Karpas-422 (cell line): ENCODE results near the gene VEPH1. TPM values are rescaled to one million over a fixed set of nuclear protein-coding genes. Genes with fewer than 3 reads are reported as not detected.
A peak's percentile ranks its signal among the peaks of the same experiment; 100 is the strongest.

Experiments used
- DNase-seq: peaks from one replicate; pipeline ENCODE4 v3.0.0-alpha.2; 2015
- H2AFZ ChIP-seq: fragments of 200-600 bp; sonication (generic); 2 replicates; pipeline ENCODE4 v1.6.1; 2014; ENCODE audit warnings: antibody characterized with exemption, low read length, mixed read lengths
- H3K27ac ChIP-seq: fragments of 200-600 bp; sonication (generic); 2 replicates; pipeline ENCODE4 v1.5.1; 2014; ENCODE audit warnings: mild to moderate bottlenecking, low read length, moderate library complexity
- H3K27me3 ChIP-seq: fragments of 200-600 bp; sonication (generic); 2 replicates; pipeline ENCODE4 v1.6.1; 2014; ENCODE audit warnings: low read length, mixed read lengths
- H3K36me3 ChIP-seq: fragments of 200-600 bp; sonication (generic); 2 replicates; pipeline ENCODE4 v1.6.1; 2014; ENCODE audit warnings: low read length, mixed read lengths; ENCODE audit not compliant: insufficient read depth
- H3K4me1 ChIP-seq: fragments of 200-600 bp; sonication (generic); 2 replicates; pipeline ENCODE4 v1.6.1; 2014; ENCODE audit warnings: mild to moderate bottlenecking, low read length, mixed read lengths
- H3K4me2 ChIP-seq: fragments of 200-600 bp; sonication (generic); 2 replicates; pipeline ENCODE4 v1.6.1; 2014; ENCODE audit warnings: low read length, low read depth, mild to moderate bottlenecking; ENCODE audit not compliant: poor library complexity, severe bottlenecking
- H3K4me3 ChIP-seq: fragments of 200-600 bp; sonication (generic); 2 replicates; pipeline ENCODE4 v1.5.1; 2014; ENCODE audit warnings: mild to moderate bottlenecking, antibody characterized with exemption, low read length, mixed read lengths
- H3K79me2 ChIP-seq: fragments of 200-600 bp; sonication (generic); 2 replicates; pipeline ENCODE4 v1.6.1; 2014; ENCODE audit warnings: mild to moderate bottlenecking, low read length, mixed read lengths
- H3K9ac ChIP-seq: fragments of 200-600 bp; sonication (generic); 2 replicates; pipeline ENCODE4 v1.6.0; 2014; ENCODE audit warnings: low read length
- H3K9me2 ChIP-seq: fragments of 200-600 bp; sonication (generic), shearing (Covaris generic); replicated peaks from 2 replicates; pipeline ENCODE4 v1.6.0; 2014; ENCODE audit warnings: mild to moderate bottlenecking, low read length, moderate library complexity; ENCODE audit not compliant: insufficient read depth
- H3K9me3 ChIP-seq: fragments of 300-700, 200-600 bp; sonication (generic); 2 replicates; pipeline ENCODE4 v1.6.1; 2014; ENCODE audit warnings: low read length, mixed read lengths
- H4K20me1 ChIP-seq: fragments of 200-600 bp; sonication (generic); 2 replicates; pipeline ENCODE4 v1.6.1; 2014; ENCODE audit warnings: mild to moderate bottlenecking, antibody characterized with exemption, low read length, low read depth; ENCODE audit not compliant: insufficient read depth
- total RNA-seq: library from RNA; depleted of rRNA; stranded (reverse); fragments of >200 nt; shearing (Covaris generic); gene quantifications from 2 replicates; pipeline ENCODE4 v1.2.3, GENCODE V29; 2014; ENCODE audit warnings: low replicate concordance

Gene VEPH1
- total RNA-seq, 1 experiment from 2014 or later: not detected

DNA sequence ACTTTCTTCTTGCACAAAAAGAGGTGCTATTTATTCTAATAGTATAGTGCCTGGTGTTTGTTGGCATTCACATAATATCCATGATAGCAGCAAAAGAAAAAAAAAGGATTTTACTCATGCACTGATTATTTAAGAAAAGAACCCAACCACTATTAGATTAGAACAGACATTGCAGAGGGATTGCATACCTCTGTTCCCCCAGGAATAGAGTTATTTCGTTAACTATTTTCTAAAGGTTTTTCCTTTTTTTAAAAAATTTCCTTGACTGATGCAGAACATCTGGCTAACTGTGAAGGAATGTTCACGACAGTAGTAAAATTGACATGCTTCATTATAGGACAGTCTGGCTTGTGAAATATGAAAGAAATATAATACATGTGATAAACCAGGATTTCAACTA is 203.1 kb downstream of the VEPH1 start:
- Histone ChIP-seq H3K4me2 (no peak overlapping the region), H3K9me2 (no peaks in the 10 kb centered on the region), H3K36me3 (no peaks in the 10 kb centered on the region), H2AFZ (no peak overlapping the region), H3K79me2 (no peaks in the 10 kb centered on the region), H3K4me1 (no peaks in the 10 kb centered on the region), H3K9ac (no peak overlapping the region), H4K20me1 (no peaks in the 10 kb centered on the region), H3K27ac (no peak overlapping the region), H3K4me3 (no peak overlapping the region), H3K9me3 (no peaks in the 10 kb centered on the region), H3K27me3 (no peaks in the 10 kb centered on the region)
- DNase-seq: no peak

DNA sequence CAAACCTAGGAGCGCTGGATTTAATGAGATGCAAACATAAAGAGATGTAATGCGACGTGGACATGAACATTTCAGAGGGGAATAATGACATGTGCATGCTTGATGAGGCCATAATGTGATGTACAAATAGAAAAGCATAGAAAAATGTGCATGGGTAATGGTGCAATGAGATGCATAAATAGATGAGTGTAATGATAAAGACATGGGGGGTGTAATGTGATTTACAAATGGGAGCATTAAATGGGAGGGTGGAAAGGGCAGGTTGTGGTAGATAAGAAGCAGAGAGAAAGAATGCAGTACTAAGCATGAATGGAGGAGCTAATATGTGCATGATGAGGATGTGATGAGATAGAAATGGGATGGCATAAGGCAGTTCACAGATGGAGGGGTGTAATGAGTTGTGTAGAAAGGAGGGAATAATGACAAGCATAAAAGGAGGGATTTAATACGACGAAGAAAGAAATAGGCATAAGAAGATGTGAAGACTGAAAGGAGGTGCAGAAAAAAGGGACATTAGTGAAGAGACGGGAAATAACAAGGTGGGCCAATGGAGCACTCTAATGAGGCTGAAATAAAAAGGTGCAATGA is 205.8 kb downstream of the VEPH1 start:
- no peaks in the 10 kb centered on the region for H4K20me1 ChIP-seq
- H3K4me2 ChIP-seq: no peak overlapping the region
- no peaks in the 10 kb centered on the region for H3K9me2 ChIP-seq
- H3K27ac ChIP-seq: no peak overlapping the region
- no peak overlapping the region for H3K4me3 ChIP-seq
- H3K27me3 ChIP-seq: no peaks in the 10 kb centered on the region
- H3K4me1 ChIP-seq: no peaks in the 10 kb centered on the region
- H3K9me3 ChIP-seq: no peaks in the 10 kb centered on the region
- H3K79me2 ChIP-seq: no peaks in the 10 kb centered on the region
- H3K36me3 ChIP-seq: no peaks in the 10 kb centered on the region
- peak; percentile 34 for DNase-seq
- no peak overlapping the region for H2AFZ ChIP-seq
- no peak overlapping the region for H3K9ac ChIP-seq

DNA sequence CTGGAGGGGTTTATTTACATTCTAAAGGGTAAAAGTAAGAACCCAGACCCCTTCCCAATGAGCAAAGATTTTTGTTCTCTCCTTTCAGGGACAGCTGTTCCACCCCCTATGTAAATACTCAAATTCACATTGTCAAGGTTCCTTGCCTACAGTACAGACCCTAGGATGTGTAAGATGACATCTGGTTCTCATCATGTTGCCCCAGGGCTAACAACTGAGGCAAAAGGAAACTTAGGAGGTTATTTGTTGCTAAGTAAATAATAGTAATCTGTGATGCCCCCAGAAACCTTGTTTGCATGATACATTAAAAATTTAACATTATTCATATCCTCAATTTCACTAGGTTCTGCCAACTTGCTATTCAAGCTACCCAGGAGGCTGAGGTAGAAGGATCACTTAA is 208.3 kb downstream of the VEPH1 start:
- DNase-seq: no peak
- H3K4me1 ChIP-seq: no peaks in the 10 kb centered on the region
- H4K20me1 ChIP-seq: no peaks in the 10 kb centered on the region
- no peaks in the 10 kb centered on the region for H3K36me3 ChIP-seq
- no peak overlapping the region for H3K4me2 ChIP-seq
- H3K79me2 ChIP-seq: no peaks in the 10 kb centered on the region
- no peak overlapping the region for H2AFZ ChIP-seq
- no peaks in the 10 kb centered on the region for H3K9me3 ChIP-seq
- H3K27ac ChIP-seq: no peak overlapping the region
- no peaks in the 10 kb centered on the region for H3K27me3 ChIP-seq
- H3K4me3 ChIP-seq: no peak overlapping the region
- H3K9ac ChIP-seq: no peak overlapping the region
- H3K9me2 ChIP-seq: no peaks in the 10 kb centered on the region

DNA sequence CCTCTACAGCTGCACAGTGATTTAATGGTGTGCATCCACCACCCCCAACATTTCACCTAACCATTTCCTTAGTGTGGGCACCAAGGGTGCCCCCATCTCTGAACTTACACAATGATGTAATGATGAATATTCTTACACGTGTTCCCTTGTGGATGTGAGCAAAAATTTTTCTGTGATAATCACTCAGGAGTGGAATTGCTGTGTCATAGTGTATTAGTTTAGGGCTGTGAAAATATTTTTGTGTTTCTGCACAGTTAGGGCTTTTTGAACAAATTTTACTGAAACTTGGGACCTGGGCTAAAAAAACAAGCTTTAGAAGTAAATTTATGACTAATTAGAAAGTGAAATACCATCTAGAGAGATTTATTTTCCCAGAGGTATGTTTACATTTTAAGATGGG is 208.7 kb downstream of the VEPH1 start:
- Histone ChIP-seq H3K36me3 (no peaks in the 10 kb centered on the region), H3K4me2 (no peak overlapping the region), H3K79me2 (no peaks in the 10 kb centered on the region), H4K20me1 (no peaks in the 10 kb centered on the region), H3K4me3 (no peak overlapping the region), H2AFZ (no peak overlapping the region), H3K27me3 (no peaks in the 10 kb centered on the region), H3K9me2 (no peaks in the 10 kb centered on the region), H3K9me3 (no peaks in the 10 kb centered on the region), H3K9ac (no peak overlapping the region), H3K4me1 (no peaks in the 10 kb centered on the region), H3K27ac (no peak overlapping the region)
- DNase-seq: no peak

DNA sequence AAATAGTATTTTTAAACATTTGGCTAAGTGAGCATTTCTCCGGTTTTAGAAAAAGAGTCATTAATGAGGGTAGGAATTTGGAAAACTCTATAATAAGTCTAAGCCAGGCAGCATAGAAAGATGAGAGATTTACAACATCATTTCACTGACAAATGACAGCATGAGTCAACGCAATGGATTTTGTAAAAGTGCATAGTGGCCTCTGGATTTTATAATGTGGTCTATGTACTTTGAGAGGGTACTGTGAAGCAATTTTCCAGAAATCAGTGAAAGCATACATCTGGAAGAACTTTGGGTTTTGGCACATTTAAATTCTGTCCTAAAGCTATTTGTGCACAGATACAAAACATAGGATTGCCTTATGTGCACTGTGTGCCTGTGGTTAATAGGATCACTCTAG is 212.4 kb downstream of the VEPH1 start:
- no peak for DNase-seq
- Histone ChIP-seq H3K9me2 (no peaks in the 10 kb centered on the region), H3K9ac (no peak overlapping the region), H3K36me3 (no peaks in the 10 kb centered on the region), H3K27ac (no peak overlapping the region), H4K20me1 (no peaks in the 10 kb centered on the region), H3K9me3 (no peaks in the 10 kb centered on the region), H3K4me1 (no peaks in the 10 kb centered on the region), H2AFZ (no peak overlapping the region), H3K27me3 (no peaks in the 10 kb centered on the region), H3K79me2 (no peaks in the 10 kb centered on the region), H3K4me2 (no peak overlapping the region), H3K4me3 (no peak overlapping the region)

- no peaks in the 10 kb centered on the region for H3K9me3 ChIP-seq
- no peaks in the 10 kb centered on the region for H3K4me1 ChIP-seq
- H3K27ac ChIP-seq: no peak overlapping the region
- H3K27me3 ChIP-seq: no peaks in the 10 kb centered on the region
- DNase-seq: peak; percentile 27
- no peaks in the 10 kb centered on the region for H4K20me1 ChIP-seq
- no peaks in the 10 kb centered on the region for H3K36me3 ChIP-seq
- no peak overlapping the region for H3K9ac ChIP-seq
- H3K4me3 ChIP-seq: no peak overlapping the region
- no peak overlapping the region for H3K4me2 ChIP-seq
- no peaks in the 10 kb centered on the region for H3K9me2 ChIP-seq
- no peaks in the 10 kb centered on the region for H3K79me2 ChIP-seq
- H2AFZ ChIP-seq: no peak overlapping the region
These were observed 217.2 kb downstream of the VEPH1 start for GRCh38 chr3:157285966-157286365.

GRCh38 chr3:157285141-157285540 is 218.1 kb downstream of the VEPH1 start:
- Histone ChIP-seq H3K9me3 (no peaks in the 10 kb centered on the region), H3K27ac (no peak overlapping the region), H4K20me1 (no peaks in the 10 kb centered on the region), H3K9ac (no peak overlapping the region), H2AFZ (no peak overlapping the region), H3K4me3 (no peak overlapping the region), H3K36me3 (no peaks in the 10 kb centered on the region), H3K9me2 (no peaks in the 10 kb centered on the region), H3K27me3 (no peaks in the 10 kb centered on the region), H3K4me2 (no peak overlapping the region), H3K4me1 (no peaks in the 10 kb centered on the region), H3K79me2 (no peaks in the 10 kb centered on the region)
- no peak for DNase-seq

- no peaks in the 10 kb centered on the region for H3K27me3 ChIP-seq
- H3K4me2 ChIP-seq: no peak overlapping the region
- H3K79me2 ChIP-seq: no peaks in the 10 kb centered on the region
- no peak overlapping the region for H3K27ac ChIP-seq
- H3K4me1 ChIP-seq: no peaks in the 10 kb centered on the region
- no peaks in the 10 kb centered on the region for H3K36me3 ChIP-seq
- H3K9me3 ChIP-seq: no peaks in the 10 kb centered on the region
- DNase-seq: no peak
- no peaks in the 10 kb centered on the region for H4K20me1 ChIP-seq
- H2AFZ ChIP-seq: no peak overlapping the region
- H3K4me3 ChIP-seq: no peak overlapping the region
- H3K9ac ChIP-seq: no peak overlapping the region
- no peaks in the 10 kb centered on the region for H3K9me2 ChIP-seq
These were observed 218.5 kb downstream of the VEPH1 start for GRCh38 chr3:157284688-157285087.
